Breast epithelium (tissue), 3 donors: ENCODE results near the gene CYP1B1.

Experiments
- CTCF ChIP-seq, 3 donors: fragments of 450-650 bp; IDR thresholded peaks; one replicate each; pipeline ENCODE4 v1.5.1; 2016 to 2017; ENCODE audit warnings: antibody characterized with exemption in 3 of 3, mild to moderate bottlenecking in 3 of 3, moderate library complexity in 3 of 3
- POLR2A ChIP-seq: fragments of 450-650 bp; IDR thresholded peaks from one replicate; pipeline ENCODE4 v1.6.1; 2016; ENCODE audit warnings: antibody characterized with exemption, mild to moderate bottlenecking, moderate library complexity
- POLR2AphosphoS5 ChIP-seq, 3 donors: sonication (generic); formaldehyde crosslinking; IDR thresholded peaks; one replicate each; pipeline ENCODE4 v1.6.1; 2017; ENCODE audit warnings: antibody characterized with exemption in 3 of 3

- TF ChIP-seq CTCF (IDR thresholded peaks at IDR 0.05), result no peak
- no peak for TF ChIP-seq POLR2AphosphoS5 (IDR thresholded peaks at IDR 0.05)
- no peak for TF ChIP-seq POLR2A
Observed at GRCh38 chr2:38108907-38109731, 33.2 kb upstream of the CYP1B1 start.
